ENCODE data around the gene OGDH. TPM values are rescaled to one million over a fixed set of nuclear protein-coding genes. Genes with fewer than 3 reads are reported as not detected.

Gene OGDH
- total and polyA plus RNA-seq, 7 donors: 39.0 to 102 (median 74.4) TPM

DNA sequence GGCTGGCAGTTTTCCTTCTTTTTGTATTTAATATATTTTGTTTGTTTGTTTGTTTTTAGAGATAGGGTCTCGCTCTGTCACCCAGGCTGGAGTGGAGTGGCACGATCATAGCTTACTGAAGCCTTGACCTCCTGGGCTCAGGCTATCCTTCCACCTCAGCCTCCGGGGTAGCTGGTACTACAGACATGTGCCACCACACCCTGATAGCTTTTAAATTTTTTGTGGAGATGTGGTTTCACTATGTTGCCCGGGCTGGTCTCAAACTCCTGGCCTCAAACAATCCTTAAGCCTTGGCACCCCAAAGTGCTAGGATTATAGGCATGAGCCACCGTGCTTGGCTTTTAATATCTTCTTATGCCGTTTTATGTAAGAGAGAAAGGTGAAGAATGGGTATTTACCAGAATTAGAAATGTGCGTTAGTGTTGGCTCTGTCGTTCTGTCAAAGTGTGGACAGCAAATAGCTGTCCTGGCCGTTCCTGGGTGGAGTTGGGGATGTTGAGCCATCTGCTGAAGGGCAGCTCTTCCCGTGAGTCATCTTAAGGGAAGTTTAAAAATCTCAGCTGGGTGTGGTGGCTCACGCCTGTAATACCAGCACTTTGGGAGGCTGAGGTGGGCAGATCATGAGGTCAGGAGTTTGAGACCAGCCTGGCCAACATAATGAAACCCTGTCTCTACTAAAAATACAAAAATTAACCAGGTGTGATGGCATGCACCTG, 14.8 kb downstream of the OGDH start:
- 77 to 85% methylated on average over 11 of the region's 11 CpGs for WGBS, 2 donors

DNA sequence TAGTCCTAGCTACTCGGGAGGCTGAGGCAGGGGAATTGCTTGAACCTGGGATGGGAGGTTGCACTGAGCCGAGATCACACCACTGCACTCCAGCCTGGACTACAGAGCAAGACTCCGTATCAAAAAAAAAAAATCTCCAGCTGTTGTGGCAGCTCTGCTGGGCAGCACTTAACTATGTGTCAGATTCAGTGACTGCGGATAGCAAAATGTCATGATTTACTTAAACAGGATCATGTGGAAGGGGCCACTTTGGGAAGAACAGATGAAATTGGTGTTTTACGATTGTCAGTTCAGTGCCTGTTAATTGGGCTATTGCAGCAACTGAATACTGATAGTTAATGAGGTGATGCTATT, 15.3 kb downstream of the OGDH start:
- Histone ChIP-seq H3K4me3 (no peak overlapping the region), H3K9me3 (no peaks in the 10 kb centered on the region), H3K27ac (peak overlapping the region in 2 of 4 donors; percentile 42 to 67), H3K4me1 (peaks cover 0 to 50% (median 36%) of the 10 kb centered on the region in 4 donors), H3K27me3 (no peaks in the 10 kb centered on the region), H3K36me3 (peaks cover 0 to 24% (median 13%) of the 10 kb centered on the region in 4 donors)
- no peak for DNase-seq
- intact Hi-C loops (cut with DNase I): no loop called here
- WGBS, 2 donors: 84 to 93% methylated on average over 5 of the region's 5 CpGs
- no peak for TF ChIP-seq POLR2AphosphoS5 (IDR thresholded peaks at IDR 0.05)

More for the DNA sequence above, 14.8 kb downstream of the OGDH start:
- H3K27me3 ChIP-seq: no peaks in the 10 kb centered on the region
- H3K27ac ChIP-seq: peak overlapping the region in 2 of 4 donors; percentile 42 to 67
- H3K36me3 ChIP-seq: peaks cover 0 to 19% (median 8%) of the 10 kb centered on the region in 4 donors
- no peak for TF ChIP-seq POLR2A (IDR thresholded peaks at IDR 0.05)
- no peak for TF ChIP-seq POLR2AphosphoS5 (IDR thresholded peaks at IDR 0.05)
- TF ChIP-seq, protein P1, sequence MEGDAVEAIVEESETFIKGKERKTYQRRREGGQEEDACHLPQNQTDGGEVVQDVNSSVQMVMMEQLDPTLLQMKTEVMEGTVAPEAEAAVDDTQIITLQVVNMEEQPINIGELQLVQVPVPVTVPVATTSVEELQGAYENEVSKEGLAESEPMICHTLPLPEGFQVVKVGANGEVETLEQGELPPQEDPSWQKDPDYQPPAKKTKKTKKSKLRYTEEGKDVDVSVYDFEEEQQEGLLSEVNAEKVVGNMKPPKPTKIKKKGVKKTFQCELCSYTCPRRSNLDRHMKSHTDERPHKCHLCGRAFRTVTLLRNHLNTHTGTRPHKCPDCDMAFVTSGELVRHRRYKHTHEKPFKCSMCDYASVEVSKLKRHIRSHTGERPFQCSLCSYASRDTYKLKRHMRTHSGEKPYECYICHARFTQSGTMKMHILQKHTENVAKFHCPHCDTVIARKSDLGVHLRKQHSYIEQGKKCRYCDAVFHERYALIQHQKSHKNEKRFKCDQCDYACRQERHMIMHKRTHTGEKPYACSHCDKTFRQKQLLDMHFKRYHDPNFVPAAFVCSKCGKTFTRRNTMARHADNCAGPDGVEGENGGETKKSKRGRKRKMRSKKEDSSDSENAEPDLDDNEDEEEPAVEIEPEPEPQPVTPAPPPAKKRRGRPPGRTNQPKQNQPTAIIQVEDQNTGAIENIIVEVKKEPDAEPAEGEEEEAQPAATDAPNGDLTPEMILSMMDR (IDR thresholded peaks at IDR 0.05): no peak
- no peak for TF ChIP-seq EP300 (IDR thresholded peaks at IDR 0.05)
- H3K9me3 ChIP-seq: no peaks in the 10 kb centered on the region
- H3K4me1 ChIP-seq: peaks cover 0 to 50% (median 37%) of the 10 kb centered on the region in 4 donors
- intact Hi-C loops (cut with DNase I): no loop called here
- no peak for DNase-seq
- no peak overlapping the region for H3K4me3 ChIP-seq

DNA sequence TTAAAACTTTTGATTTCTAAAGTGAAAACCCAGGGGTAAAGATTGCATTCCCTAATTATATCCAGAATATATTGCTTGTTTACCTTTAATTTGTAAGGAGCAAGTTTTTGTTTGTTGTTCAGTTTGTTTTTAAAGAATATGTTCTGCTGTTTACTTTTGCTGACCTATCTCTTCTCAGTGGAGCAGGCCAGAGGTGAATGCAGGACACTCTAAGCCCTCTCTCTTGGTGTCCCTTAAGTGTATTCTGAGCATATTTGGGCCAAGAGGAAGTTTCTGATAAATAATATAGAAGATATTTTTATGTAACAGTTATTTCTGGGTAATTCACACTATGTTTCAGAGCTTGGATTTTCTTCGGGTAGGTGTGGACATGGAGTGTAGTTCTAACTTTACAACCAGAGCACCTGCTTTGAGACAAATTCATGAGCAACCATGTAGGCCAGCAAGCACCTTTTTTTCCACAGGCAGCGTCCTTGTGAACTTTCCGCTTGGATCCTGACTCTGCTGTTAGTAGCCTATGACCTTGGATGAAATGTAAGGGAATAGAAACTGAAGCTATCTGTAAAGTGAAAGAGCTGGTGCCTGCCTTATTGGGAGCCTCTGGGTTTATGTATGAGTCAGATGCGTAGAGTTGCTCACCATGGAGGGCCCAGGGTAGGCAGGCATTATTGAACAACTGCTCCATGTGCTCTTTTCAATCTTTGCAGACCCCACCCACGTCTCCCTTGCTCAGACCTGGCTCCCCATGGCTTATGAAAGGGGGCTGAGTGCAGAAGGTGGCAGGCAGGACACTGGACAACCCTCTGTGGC, 16.1 kb downstream of the OGDH start:
- 34 to 57% methylated on average over 5 of the region's 5 CpGs for WGBS, 2 donors
- intact Hi-C loops (cut with DNase I): no loop called here
- DNase-seq: no peak
- H3K27ac ChIP-seq: peak overlapping the region; percentile 27 to 67 (median 41)
- TF ChIP-seq POLR2AphosphoS5 (IDR thresholded peaks at IDR 0.05): no peak
- no peaks in the 10 kb centered on the region for H3K9me3 ChIP-seq
- H3K27me3 ChIP-seq: no peaks in the 10 kb centered on the region
- peaks cover 0 to 32% (median 17%) of the 10 kb centered on the region in 4 donors for H3K36me3 ChIP-seq
- H3K4me1 ChIP-seq: peaks cover 0 to 50% (median 33%) of the 10 kb centered on the region in 4 donors
- H3K4me3 ChIP-seq: no peak overlapping the region

DNA sequence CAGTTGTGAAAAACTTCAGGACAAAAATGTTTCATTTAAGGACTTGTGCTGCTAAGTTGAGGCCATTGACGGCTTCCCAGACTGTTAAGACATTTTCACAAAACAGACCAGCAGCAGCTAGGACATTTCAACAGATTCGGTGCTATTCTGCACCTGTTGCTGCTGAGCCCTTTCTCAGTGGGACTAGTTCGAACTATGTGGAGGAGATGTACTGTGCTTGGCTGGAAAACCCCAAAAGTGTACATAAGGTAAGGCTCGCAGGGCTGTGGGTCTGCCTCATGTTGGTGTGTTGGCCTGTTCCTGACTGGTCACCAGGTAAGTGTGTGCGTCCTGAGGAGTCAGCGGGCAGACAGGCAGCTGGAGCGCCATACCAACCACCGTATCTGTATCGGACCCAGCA, 17.9 kb downstream of the OGDH start:
- WGBS, 2 donors: 90 to 94% methylated on average over 9 of the region's 9 CpGs
- H3K27me3 ChIP-seq: no peaks in the 10 kb centered on the region
- peaks cover 0 to 40% (median 30%) of the 10 kb centered on the region in 4 donors for H3K4me1 ChIP-seq
- no peaks in the 10 kb centered on the region for H3K9me3 ChIP-seq
- TF ChIP-seq POLR2AphosphoS5 (IDR thresholded peaks at IDR 0.05): no peak
- TF ChIP-seq POLR2A (IDR thresholded peaks at IDR 0.05): no peak
- no peak for TF ChIP-seq EP300 (IDR thresholded peaks at IDR 0.05)
- TF ChIP-seq, protein P1 (IDR thresholded peaks at IDR 0.05): no peak
- no peak overlapping the region for H3K27ac ChIP-seq
- peaks cover 0 to 40% (median 17%) of the 10 kb centered on the region in 4 donors for H3K36me3 ChIP-seq
- intact Hi-C loops (cut with DNase I): no loop called here
- DNase-seq: no peak
- H3K4me3 ChIP-seq: no peak overlapping the region

DNA sequence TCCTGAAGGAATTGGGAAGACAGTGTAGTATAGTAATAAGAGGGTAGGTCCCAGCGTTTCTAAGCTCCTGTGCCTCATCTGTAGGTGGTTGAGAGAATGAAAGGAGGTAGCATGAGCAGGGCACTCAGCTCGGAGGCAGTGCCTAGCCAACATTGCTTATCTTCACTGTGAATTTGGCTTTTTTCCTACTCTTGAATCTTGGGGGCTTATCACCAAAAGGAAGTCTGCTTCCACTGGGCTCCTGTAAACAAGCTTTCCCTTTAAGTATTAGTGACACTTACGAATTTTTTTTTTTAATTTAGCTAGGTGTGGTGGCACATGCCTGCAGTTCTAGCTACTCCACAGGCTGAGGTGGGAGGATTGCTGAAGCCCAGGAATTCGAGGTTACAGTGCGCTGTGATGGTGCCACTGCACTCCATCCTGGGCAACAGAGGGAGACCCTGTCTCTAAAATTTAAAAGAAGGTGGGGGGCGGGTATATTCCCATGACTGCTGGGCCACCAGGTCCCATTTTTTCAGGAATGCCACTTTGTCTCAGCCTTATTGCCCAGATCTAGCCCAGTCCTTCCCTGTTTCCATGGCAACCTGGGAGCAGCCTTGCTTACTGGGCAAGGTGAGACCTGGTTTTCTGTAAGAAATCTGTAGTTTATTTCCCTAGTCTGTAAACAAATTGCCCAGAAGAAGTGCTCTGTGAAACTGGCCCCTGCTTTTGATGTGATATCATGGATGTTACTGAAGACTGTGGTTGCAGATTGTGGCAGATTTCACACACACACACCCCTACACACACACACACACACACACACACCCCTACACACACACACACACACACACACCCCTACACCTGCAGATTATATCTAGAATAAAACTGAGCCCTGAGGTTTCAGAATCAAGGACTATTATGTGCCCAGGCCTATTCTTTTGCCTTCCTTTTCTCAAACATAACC, 19.4 kb downstream of the OGDH start:
- intact Hi-C loops (cut with DNase I): no loop called here
- Histone ChIP-seq H3K27me3 (no peaks in the 10 kb centered on the region), H3K4me3 (no peak overlapping the region), H3K4me1 (peaks cover 0 to 33% (median 30%) of the 10 kb centered on the region in 4 donors), H3K36me3 (peaks cover 0 to 46% (median 17%) of the 10 kb centered on the region in 4 donors), H3K9me3 (no peaks in the 10 kb centered on the region), H3K27ac (no peak overlapping the region)
- no peak for DNase-seq
- TF ChIP-seq EP300 (IDR thresholded peaks at IDR 0.05): no peak
- TF ChIP-seq, protein P1 (IDR thresholded peaks at IDR 0.05): no peak
- no peak for TF ChIP-seq POLR2AphosphoS5 (IDR thresholded peaks at IDR 0.05)
- TF ChIP-seq POLR2A (IDR thresholded peaks at IDR 0.05): no peak
- WGBS, 2 donors: 74 to 83% methylated on average over 6 of the region's 6 CpGs
